ENCODE measurements around the gene GRIP2.

The GRIP2 gene

GRCh38 chr3:14539742-14540491, at the start of gene GRIP2:
Gene GRIP2 (minus strand): TSS chr3:14540342. CDS start chr3:14540308, 34 bp downstream.
- H3K4me1 Mint-ChIP-seq: peaks cover 13% of the 10 kb centered on the region
- H3K4me3 Mint-ChIP-seq: no peak within 1 kb of the TSS
- H3K27ac Mint-ChIP-seq: no peak within 1 kb of the TSS
- no peaks in the 10 kb centered on the region for H3K36me3 Mint-ChIP-seq (ENCODE audit: low read depth)
- TF ChIP-seq CTCF (IDR thresholded peaks at IDR 0.05): no peak
- H3K27me3 Mint-ChIP-seq (ENCODE audit: low read depth, poor library complexity): peaks cover 4% of the 10 kb centered on the region
- no peaks in the 10 kb centered on the region for H3K9me3 Mint-ChIP-seq
- DNase-seq: no peak

- Mint-ChIP-seq H3K4me3 (no peak overlapping the region), H3K27me3 (ENCODE audit: low read depth, poor library complexity) (peaks cover 31% of the 10 kb centered on the region), H3K4me1 (peaks cover 7% of the 10 kb centered on the region), H3K27ac (no peak overlapping the region), H3K36me3 (ENCODE audit: low read depth) (no peaks in the 10 kb centered on the region), H3K9me3 (no peaks in the 10 kb centered on the region)
- no peak for DNase-seq
- no peak for TF ChIP-seq CTCF (IDR thresholded peaks at IDR 0.05)
These were observed 48.4 kb upstream of the GRIP2 start for GRCh38 chr3:14588425-14589112.

- H3K27me3 Mint-ChIP-seq (ENCODE audit: low read depth, poor library complexity): peaks cover 25% of the 10 kb centered on the region
- DNase-seq: no peak
These were observed 47.7 kb upstream of the GRIP2 start for GRCh38 chr3:14587740-14588360.

GRCh38 chr3:14586611-14587010, 46.5 kb upstream of the GRIP2 start:
- Mint-ChIP-seq H3K4me1 (peaks cover 7% of the 10 kb centered on the region), H3K27me3 (ENCODE audit: low read depth, poor library complexity) (peaks cover 31% of the 10 kb centered on the region), H3K4me3 (no peak overlapping the region), H3K27ac (no peak overlapping the region), H3K36me3 (ENCODE audit: low read depth) (no peaks in the 10 kb centered on the region), H3K9me3 (no peaks in the 10 kb centered on the region)
- no peak for DNase-seq
- no peak for TF ChIP-seq CTCF (IDR thresholded peaks at IDR 0.05)

More at GRCh38 chr3:14587740-14588360, 47.7 kb upstream of the GRIP2 start:
- Mint-ChIP-seq H3K4me1 (peaks cover 7% of the 10 kb centered on the region), H3K36me3 (ENCODE audit: low read depth) (no peaks in the 10 kb centered on the region), H3K4me3 (no peak overlapping the region), H3K27ac (no peak overlapping the region), H3K9me3 (no peaks in the 10 kb centered on the region)
- TF ChIP-seq CTCF (IDR thresholded peaks at IDR 0.05): no peak

- Mint-ChIP-seq H3K4me1 (peaks cover 7% of the 10 kb centered on the region), H3K27me3 (ENCODE audit: low read depth, poor library complexity) (peaks cover 33% of the 10 kb centered on the region), H3K36me3 (ENCODE audit: low read depth) (no peaks in the 10 kb centered on the region), H3K4me3 (no peak overlapping the region), H3K9me3 (no peaks in the 10 kb centered on the region), H3K27ac (no peak overlapping the region)
- no peak for DNase-seq
- TF ChIP-seq CTCF (IDR thresholded peaks at IDR 0.05): no peak
These were observed 43.5 kb upstream of the GRIP2 start for GRCh38 chr3:14583548-14584091.
